Activated naive CD8-positive, alpha-beta T cell treated with anti-CD3 and anti-CD28 coated beads, Interleukin-2, amount 10 ng/mL, durations not matched to agents 7 days and 5 days (primary cell): ENCODE measurements around the gene SSTR4. TPM values are rescaled to one million over a fixed set of nuclear protein-coding genes. Genes with fewer than 3 reads are reported as not detected.

ENCODE experiments used
- ATAC-seq: fragments of 150-1000 bp; cut with Tn5 transposase; one replicate; pipeline ENCODE4 v1.10.0; 2021; ENCODE audit warnings: low read depth, moderate library complexity
- POLR2A ChIA-PET: fragments of 350-600 bp; sonication (Branson Sonifier 250); formaldehyde crosslinking; loops from one replicate; lab custom pipeline; 2021; ENCODE audit warnings: antibody characterized with exemption; lab: Charles Lee
- DNase-seq: peaks from one replicate; pipeline ENCODE4 v3.0.0; 2021
- H3K27ac Mint-ChIP-seq: one replicate; pipeline ENCODE4 v1.8.0; 2022; ENCODE audit warnings: mild to moderate bottlenecking, mixed read lengths
- H3K27me3 Mint-ChIP-seq: one replicate; pipeline ENCODE4 v1.8.0; 2022; ENCODE audit warnings: mild to moderate bottlenecking, moderate library complexity, mixed read lengths
- H3K36me3 Mint-ChIP-seq: one replicate; pipeline ENCODE4 v1.8.0; 2021; ENCODE audit warnings: mild to moderate bottlenecking, mixed read lengths
- H3K4me1 Mint-ChIP-seq: one replicate; pipeline ENCODE4 v1.8.0; 2021; ENCODE audit warnings: mixed read lengths
- H3K4me3 Mint-ChIP-seq: one replicate; pipeline ENCODE4 v1.8.0; 2022; ENCODE audit warnings: mild to moderate bottlenecking, moderate library complexity, mixed read lengths
- H3K9me3 Mint-ChIP-seq: one replicate; pipeline ENCODE4 v1.8.0; 2021; ENCODE audit warnings: mixed read lengths
- total RNA-seq, 2 experiments: library from RNA; stranded (reverse); gene quantifications; one replicate each; pipeline ENCODE4 v1.2.3, GENCODE V29; 2021

Gene SSTR4
- total RNA-seq, 2 experiments from 2014 or later: not detected

GRCh38 chr20:23007886-23008655, 27.0 kb upstream of the SSTR4 start:
- Mint-ChIP-seq H3K4me1 (no peaks in the 10 kb centered on the region), H3K27ac (no peak overlapping the region), H3K4me3 (no peak overlapping the region), H3K36me3 (no peaks in the 10 kb centered on the region), H3K9me3 (no peaks in the 10 kb centered on the region), H3K27me3 (peaks cover 2% of the 10 kb centered on the region)
- DNase-seq (no peak), ATAC-seq (no peak)
- POLR2A ChIA-PET: no interaction called here

DNA sequence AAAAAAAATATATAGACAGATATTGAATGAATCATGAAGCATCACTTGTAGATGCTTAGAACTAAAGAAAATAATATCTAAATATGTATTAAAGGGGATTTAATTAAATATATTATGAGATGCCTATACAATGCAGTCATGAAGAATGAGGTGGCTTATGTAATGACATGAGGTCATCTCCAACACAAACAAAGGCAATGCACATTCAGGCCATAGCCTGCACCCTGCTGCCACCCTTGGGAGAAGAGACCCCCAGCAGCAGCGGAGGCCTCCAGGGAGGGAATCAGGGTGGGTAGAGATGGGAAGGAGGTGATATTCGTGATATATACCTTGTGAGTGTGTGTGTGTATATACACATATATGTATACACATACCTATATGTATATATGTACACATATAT, 26.4 kb upstream of the SSTR4 start:
- Mint-ChIP-seq H3K4me1 (no peaks in the 10 kb centered on the region), H3K36me3 (no peaks in the 10 kb centered on the region), H3K4me3 (no peak overlapping the region), H3K27ac (no peak overlapping the region), H3K27me3 (peaks cover 2% of the 10 kb centered on the region), H3K9me3 (no peaks in the 10 kb centered on the region)
- ATAC-seq (no peak), DNase-seq (no peak)
- POLR2A ChIA-PET: no interaction called here

GRCh38 chr20:23009636-23010035, 25.5 kb upstream of the SSTR4 start:
- H3K36me3 Mint-ChIP-seq: no peaks in the 10 kb centered on the region
- peaks cover 2% of the 10 kb centered on the region for H3K27me3 Mint-ChIP-seq
- ATAC-seq (no peak), DNase-seq (no peak)
- no peak overlapping the region for H3K4me3 Mint-ChIP-seq
- no peak overlapping the region for H3K27ac Mint-ChIP-seq
- H3K9me3 Mint-ChIP-seq: no peaks in the 10 kb centered on the region
- POLR2A ChIA-PET: no interaction called here
- no peaks in the 10 kb centered on the region for H3K4me1 Mint-ChIP-seq

GRCh38 chr20:23010096-23010495, 25.0 kb upstream of the SSTR4 start:
- POLR2A ChIA-PET: no interaction called here
- no peaks in the 10 kb centered on the region for H3K4me1 Mint-ChIP-seq
- DNase-seq (no peak), ATAC-seq (no peak)
- no peak overlapping the region for H3K4me3 Mint-ChIP-seq
- no peaks in the 10 kb centered on the region for H3K9me3 Mint-ChIP-seq
- no peak overlapping the region for H3K27ac Mint-ChIP-seq
- H3K36me3 Mint-ChIP-seq: no peaks in the 10 kb centered on the region
- no peaks in the 10 kb centered on the region for H3K27me3 Mint-ChIP-seq

DNA sequence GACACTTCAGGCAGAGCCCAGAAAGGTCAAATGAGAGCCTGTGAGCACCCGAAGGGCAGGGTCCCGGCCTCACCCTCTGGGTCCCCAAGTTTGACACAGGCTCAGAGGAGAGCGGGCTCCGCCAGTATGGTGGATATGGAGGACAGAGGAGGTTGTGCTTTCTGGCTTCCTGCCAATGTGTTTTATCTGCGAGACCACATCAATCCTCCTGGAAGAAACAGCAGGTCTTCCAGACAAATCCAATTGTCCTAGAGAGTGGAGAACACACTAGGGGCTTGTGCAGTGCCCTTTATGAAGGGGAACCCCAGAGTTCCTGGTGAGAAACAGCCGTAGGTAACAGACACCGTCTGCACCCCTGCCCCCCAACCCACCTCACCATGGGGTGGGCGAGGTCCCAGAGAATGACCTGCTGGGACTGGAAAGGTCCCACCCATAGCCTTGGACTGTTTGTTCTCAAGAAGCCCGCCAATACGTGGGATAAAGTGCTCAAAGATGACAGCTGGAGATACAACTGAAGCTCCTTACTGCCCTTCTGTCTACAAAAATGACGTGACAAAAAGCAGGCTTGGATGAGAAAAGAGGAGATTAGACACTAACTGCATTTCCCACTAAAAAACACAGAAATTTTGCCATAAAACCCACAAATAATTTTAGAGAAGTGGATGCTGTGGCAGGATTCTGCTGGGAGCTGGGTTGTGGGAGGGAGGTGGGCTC, 23.9 kb upstream of the SSTR4 start:
- Mint-ChIP-seq H3K4me3 (no peak overlapping the region), H3K36me3 (no peaks in the 10 kb centered on the region), H3K4me1 (no peaks in the 10 kb centered on the region), H3K9me3 (no peaks in the 10 kb centered on the region), H3K27me3 (no peaks in the 10 kb centered on the region), H3K27ac (no peak overlapping the region)
- POLR2A ChIA-PET: no interaction called here
- no peak for ATAC-seq
- DNase-seq: no peak

DNA sequence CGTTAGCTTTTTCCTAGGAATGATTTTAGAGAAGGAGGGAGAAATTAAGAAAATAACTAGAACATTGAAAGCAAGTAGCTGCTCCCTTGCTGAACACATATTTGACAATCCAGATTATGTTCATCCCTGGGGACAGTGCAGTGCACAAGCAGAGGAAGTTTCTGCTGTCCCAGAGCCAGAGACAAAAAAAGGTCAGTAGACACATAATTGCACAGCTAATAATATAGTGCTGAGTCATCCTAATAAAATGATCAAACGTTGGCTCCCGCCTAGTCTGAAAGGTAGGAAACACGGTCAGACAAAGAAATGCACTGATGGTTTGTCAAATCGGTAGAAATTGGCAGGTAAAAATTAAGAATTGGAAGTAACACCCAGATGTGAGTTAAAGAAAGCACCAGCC, 21.7 kb upstream of the SSTR4 start:
- DNase-seq: no peak
- no peak overlapping the region for H3K27ac Mint-ChIP-seq
- no peak overlapping the region for H3K4me3 Mint-ChIP-seq
- H3K9me3 Mint-ChIP-seq: no peaks in the 10 kb centered on the region
- POLR2A ChIA-PET: no interaction called here
- no peak for ATAC-seq
- H3K4me1 Mint-ChIP-seq: no peaks in the 10 kb centered on the region
- H3K36me3 Mint-ChIP-seq: no peaks in the 10 kb centered on the region
- H3K27me3 Mint-ChIP-seq: no peaks in the 10 kb centered on the region

GRCh38 chr20:23017516-23017915, 17.6 kb upstream of the SSTR4 start:
- Mint-ChIP-seq H3K27me3 (peaks cover 2% of the 10 kb centered on the region), H3K27ac (no peak overlapping the region), H3K36me3 (no peaks in the 10 kb centered on the region), H3K9me3 (no peaks in the 10 kb centered on the region), H3K4me1 (no peaks in the 10 kb centered on the region), H3K4me3 (no peak overlapping the region)
- ATAC-seq (no peak), DNase-seq (no peak)
- POLR2A ChIA-PET: no interaction called here

- POLR2A ChIA-PET: no interaction called here
- Mint-ChIP-seq H3K4me3 (no peak overlapping the region), H3K27ac (no peak overlapping the region), H3K4me1 (no peaks in the 10 kb centered on the region), H3K36me3 (no peaks in the 10 kb centered on the region), H3K27me3 (peaks cover 2% of the 10 kb centered on the region), H3K9me3 (no peaks in the 10 kb centered on the region)
- DNase-seq: no peak
- no peak for ATAC-seq
Observed at GRCh38 chr20:23018432-23018831, 16.7 kb upstream of the SSTR4 start.

DNA sequence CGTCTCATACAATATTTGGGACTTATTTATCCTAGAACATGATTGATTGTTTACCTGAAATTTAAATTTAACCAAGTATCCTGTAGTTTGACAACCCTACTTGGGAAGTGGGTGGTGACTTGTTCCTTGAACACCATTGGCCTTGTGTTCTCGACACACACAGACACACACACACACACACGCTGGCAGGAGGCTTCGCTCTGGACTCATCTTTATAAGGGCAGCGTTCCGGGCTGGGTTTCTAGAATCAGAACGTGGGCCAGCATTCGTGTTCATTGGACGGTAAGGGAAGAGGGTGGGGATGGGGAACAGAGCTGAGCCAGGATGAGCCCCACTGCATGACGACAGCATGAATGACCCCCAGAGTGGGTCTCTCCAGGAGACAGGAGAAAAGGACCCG, 16.2 kb upstream of the SSTR4 start:
- Mint-ChIP-seq H3K4me1 (no peaks in the 10 kb centered on the region), H3K27me3 (peaks cover 2% of the 10 kb centered on the region), H3K4me3 (no peak overlapping the region), H3K27ac (no peak overlapping the region), H3K9me3 (no peaks in the 10 kb centered on the region), H3K36me3 (no peaks in the 10 kb centered on the region)
- DNase-seq: no peak
- POLR2A ChIA-PET: no interaction called here
- ATAC-seq: no peak

GRCh38 chr20:23019403-23019802, 15.7 kb upstream of the SSTR4 start:
- Mint-ChIP-seq H3K4me1 (no peaks in the 10 kb centered on the region), H3K36me3 (no peaks in the 10 kb centered on the region), H3K9me3 (no peaks in the 10 kb centered on the region), H3K27me3 (peaks cover 2% of the 10 kb centered on the region), H3K27ac (no peak overlapping the region), H3K4me3 (no peak overlapping the region)
- DNase-seq: no peak
- POLR2A ChIA-PET: no interaction called here
- ATAC-seq: no peak

DNA sequence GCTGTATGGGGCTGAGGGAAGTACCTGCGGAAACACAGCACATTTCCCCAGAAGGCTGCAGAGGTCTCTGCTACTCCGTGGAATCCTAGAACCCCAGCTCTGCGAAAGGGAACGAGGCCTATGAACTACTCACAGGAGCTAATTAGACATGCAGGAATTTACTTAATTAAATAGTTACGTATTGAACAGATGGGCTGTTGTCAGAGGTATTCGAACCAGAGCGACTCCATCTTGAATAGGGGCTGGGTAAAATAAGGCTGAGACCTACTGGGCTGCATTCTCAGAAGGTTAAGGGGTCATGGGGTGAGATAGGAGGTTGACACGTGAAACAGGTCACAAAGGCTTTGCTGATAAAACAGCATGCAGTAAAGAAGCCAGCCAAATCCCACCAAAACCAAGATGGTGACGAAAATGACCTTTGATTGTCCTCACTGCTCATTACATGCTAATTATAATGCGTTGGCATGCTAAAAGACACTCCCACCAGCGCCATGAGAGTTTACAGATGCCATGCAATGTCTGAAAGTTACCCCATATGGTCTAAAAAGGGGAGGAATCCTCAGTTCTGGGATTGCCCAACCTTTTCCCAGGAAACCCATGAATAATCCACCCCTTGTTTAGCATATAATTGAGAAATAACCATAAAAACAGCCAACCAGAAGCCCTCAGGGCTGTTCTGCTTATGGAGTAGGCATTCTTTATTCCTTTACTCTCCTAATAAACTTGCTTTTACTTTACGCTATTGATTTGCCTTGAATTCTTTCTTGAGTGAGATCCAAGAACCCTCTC, 14.7 kb upstream of the SSTR4 start:
- no peak overlapping the region for H3K4me3 Mint-ChIP-seq
- no peak overlapping the region for H3K27ac Mint-ChIP-seq
- POLR2A ChIA-PET: interaction anchor here (0.5 kb wide), 1 partner anchor 416 kb away, joined by 4 read pairs; no protein-coding TSS in a partner anchor
- H3K27me3 Mint-ChIP-seq: peaks cover 2% of the 10 kb centered on the region
- ATAC-seq (no peak), DNase-seq (no peak)
- H3K4me1 Mint-ChIP-seq: no peaks in the 10 kb centered on the region
- H3K36me3 Mint-ChIP-seq: no peaks in the 10 kb centered on the region
- H3K9me3 Mint-ChIP-seq: no peaks in the 10 kb centered on the region

DNA sequence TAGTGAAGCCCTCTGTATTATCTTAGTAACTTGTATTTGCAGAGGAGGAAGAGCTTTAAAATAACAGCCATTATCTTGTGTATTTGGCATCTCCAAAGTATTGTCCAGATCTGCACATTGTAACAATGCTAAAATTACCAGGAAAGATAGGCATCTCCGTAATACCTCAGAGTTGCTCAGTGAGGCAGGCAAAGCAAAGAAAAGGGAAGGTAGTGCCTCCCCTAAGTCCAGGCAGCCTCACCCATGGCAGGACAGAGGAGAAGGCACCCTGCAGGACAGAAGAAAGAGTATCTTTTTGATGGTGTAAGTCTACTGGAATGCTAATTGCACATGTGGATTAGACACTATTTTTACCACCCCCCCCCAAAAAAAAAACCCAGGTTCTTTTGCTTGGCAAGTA, 13.6 kb upstream of the SSTR4 start:
- H3K4me3 Mint-ChIP-seq: no peak overlapping the region
- peaks cover 2% of the 10 kb centered on the region for H3K27me3 Mint-ChIP-seq
- POLR2A ChIA-PET: no interaction called here
- no peak for ATAC-seq
- no peaks in the 10 kb centered on the region for H3K4me1 Mint-ChIP-seq
- no peaks in the 10 kb centered on the region for H3K9me3 Mint-ChIP-seq
- no peak for DNase-seq
- H3K27ac Mint-ChIP-seq: no peak overlapping the region
- no peaks in the 10 kb centered on the region for H3K36me3 Mint-ChIP-seq

DNA sequence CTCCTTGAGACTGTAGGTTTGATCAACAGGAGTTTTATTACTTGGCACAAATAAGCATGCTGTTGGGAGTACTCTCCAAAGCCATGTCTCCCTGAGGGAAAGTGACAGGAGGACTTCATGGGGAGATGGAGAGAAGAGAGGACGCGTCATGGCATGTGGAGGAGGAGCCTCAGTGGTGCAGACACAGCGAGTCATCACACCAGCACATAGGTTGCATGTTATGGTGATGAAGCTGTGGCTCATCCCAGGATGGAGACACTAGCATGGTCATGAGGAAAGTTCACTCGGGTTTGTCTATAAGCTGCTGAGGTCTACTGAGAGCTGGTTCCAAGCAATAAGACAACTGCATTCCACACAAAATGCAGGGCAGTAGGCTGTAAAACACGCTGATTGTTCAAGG, 13.2 kb upstream of the SSTR4 start:
- Mint-ChIP-seq H3K36me3 (no peaks in the 10 kb centered on the region), H3K27ac (no peak overlapping the region), H3K27me3 (peaks cover 2% of the 10 kb centered on the region), H3K4me3 (no peak overlapping the region), H3K9me3 (no peaks in the 10 kb centered on the region), H3K4me1 (no peaks in the 10 kb centered on the region)
- ATAC-seq: no peak
- POLR2A ChIA-PET: no interaction called here
- DNase-seq: no peak
